ENCODE results near the gene TGFB2.

TGFB2 gene

DNA sequence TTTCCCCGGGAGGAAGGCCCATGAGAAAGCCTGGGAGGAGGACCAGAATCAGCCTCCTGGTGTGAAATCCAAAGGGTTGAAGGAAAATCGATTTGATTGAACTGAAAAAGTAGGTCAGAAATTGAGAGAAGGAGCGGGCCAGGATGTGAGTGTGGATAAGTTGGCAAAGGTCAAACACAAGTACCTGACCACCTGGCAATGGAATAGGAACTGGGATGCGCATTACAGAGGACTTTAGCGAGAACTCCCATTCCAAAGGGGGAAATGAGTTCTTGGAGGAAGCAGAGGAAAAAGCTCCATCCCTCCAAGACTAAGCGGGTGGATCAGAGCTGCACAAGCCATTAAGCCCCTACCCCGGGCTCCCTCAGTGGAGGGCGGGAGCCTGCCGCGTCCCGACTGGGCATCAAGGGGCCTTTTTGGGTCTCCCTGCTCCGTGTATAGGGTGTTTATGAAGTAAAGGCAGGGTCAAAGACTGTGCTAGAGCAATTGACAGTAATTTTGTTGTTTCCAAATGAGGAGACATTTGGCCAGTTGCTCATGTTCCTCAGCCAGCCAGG lies 56.4 kb downstream of the TGFB2 start:
- Histone ChIP-seq H3K9ac (ENCODE audit: low read depth, low read length) (no peak overlapping the region), H3K36me3 (ENCODE audit: insufficient read depth, low read length) (no peaks in the 10 kb centered on the region), H3K79me2 (ENCODE audit: insufficient read depth, low read length) (no peaks in the 10 kb centered on the region), H2AFZ (ENCODE audit: low read depth, low read length) (no peak overlapping the region), H3K9me3 (ENCODE audit: insufficient read depth, low read length, severe bottlenecking) (no peaks in the 10 kb centered on the region), H3K27me3 (ENCODE audit: insufficient read depth, low read length, poor library complexity) (no peaks in the 10 kb centered on the region), H3K4me1 (ENCODE audit: insufficient read depth, low read length) (no peaks in the 10 kb centered on the region), H3K27ac (ENCODE audit: low read length) (no peak overlapping the region), H3K4me3 (ENCODE audit: low read depth in 1 of 2, low read length in 2 of 2) (no peak overlapping the region), H4K20me1 (ENCODE audit: insufficient read depth, low read length) (no peaks in the 10 kb centered on the region), H3K4me2 (ENCODE audit: insufficient read depth, low read length) (no peak overlapping the region)
- ATAC-seq (ENCODE audit: insufficient read depth, low read depth) (no peak), DNase-seq (no peak)
- TF ChIP-seq, protein P1, sequence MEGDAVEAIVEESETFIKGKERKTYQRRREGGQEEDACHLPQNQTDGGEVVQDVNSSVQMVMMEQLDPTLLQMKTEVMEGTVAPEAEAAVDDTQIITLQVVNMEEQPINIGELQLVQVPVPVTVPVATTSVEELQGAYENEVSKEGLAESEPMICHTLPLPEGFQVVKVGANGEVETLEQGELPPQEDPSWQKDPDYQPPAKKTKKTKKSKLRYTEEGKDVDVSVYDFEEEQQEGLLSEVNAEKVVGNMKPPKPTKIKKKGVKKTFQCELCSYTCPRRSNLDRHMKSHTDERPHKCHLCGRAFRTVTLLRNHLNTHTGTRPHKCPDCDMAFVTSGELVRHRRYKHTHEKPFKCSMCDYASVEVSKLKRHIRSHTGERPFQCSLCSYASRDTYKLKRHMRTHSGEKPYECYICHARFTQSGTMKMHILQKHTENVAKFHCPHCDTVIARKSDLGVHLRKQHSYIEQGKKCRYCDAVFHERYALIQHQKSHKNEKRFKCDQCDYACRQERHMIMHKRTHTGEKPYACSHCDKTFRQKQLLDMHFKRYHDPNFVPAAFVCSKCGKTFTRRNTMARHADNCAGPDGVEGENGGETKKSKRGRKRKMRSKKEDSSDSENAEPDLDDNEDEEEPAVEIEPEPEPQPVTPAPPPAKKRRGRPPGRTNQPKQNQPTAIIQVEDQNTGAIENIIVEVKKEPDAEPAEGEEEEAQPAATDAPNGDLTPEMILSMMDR (IDR thresholded peaks at IDR 0.05; ENCODE audit: borderline replicate concordance, extremely low read depth, low read length, poor library complexity, severe bottlenecking) = no peak
- no peak for TF ChIP-seq EZH2 (IDR thresholded peaks at IDR 0.05; ENCODE audit: borderline replicate concordance, low read depth, low read length, severe bottlenecking)

DNA sequence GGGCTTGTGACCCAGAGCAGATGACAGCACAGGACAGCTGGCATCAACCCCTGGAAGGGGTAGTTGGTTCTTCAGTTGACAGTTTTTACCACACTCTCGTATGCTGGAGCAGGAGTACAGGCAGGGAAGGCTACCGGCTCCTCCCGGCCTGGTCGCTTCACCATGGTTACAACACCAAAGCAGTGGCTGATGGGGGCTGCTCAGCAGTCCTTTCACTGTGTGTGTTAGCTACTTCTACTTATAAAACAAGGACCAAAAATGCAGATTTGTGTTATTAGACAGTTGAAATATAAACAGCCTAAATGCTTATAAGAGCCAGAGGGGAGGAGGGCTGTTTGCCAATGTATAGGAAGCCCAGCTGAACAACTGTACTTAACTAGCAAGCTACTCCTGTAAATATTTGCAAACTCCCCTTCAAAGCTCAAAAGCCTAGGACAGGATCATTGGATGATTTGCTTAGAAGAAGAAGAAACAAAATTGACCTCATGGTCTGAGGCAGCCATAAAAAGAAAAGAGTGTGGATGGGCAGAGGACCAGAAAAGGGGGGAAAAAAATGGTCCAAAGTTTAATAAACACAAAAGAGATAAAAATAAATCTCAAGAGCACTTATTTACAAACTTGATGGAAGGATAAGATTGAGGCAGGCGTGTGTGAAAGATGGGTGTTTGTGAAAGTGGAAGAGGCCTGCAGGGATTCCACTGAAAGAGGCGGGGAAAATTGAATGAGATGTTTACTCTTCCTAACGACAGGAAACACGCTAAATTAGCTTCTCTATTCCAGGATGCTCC lies 57.1 kb downstream of the TGFB2 start:
- Histone ChIP-seq H4K20me1 (ENCODE audit: insufficient read depth, low read length) (no peaks in the 10 kb centered on the region), H3K4me2 (ENCODE audit: insufficient read depth, low read length) (no peak overlapping the region), H2AFZ (ENCODE audit: low read depth, low read length) (no peak overlapping the region), H3K4me3 (ENCODE audit: low read depth in 1 of 2, low read length in 2 of 2) (no peak overlapping the region), H3K9me3 (ENCODE audit: insufficient read depth, low read length, severe bottlenecking) (no peaks in the 10 kb centered on the region), H3K36me3 (ENCODE audit: insufficient read depth, low read length) (no peaks in the 10 kb centered on the region), H3K27ac (ENCODE audit: low read length) (no peak overlapping the region), H3K9ac (ENCODE audit: low read depth, low read length) (no peak overlapping the region), H3K79me2 (ENCODE audit: insufficient read depth, low read length) (no peaks in the 10 kb centered on the region), H3K4me1 (ENCODE audit: insufficient read depth, low read length) (no peaks in the 10 kb centered on the region), H3K27me3 (ENCODE audit: insufficient read depth, low read length, poor library complexity) (no peaks in the 10 kb centered on the region)
- DNase-seq (no peak), ATAC-seq (ENCODE audit: insufficient read depth, low read depth) (no peak)
- TF ChIP-seq EZH2 (IDR thresholded peaks at IDR 0.05; ENCODE audit: borderline replicate concordance, low read depth, low read length, severe bottlenecking) = no peak
- TF ChIP-seq, protein P1 (IDR thresholded peaks at IDR 0.05; ENCODE audit: borderline replicate concordance, extremely low read depth, low read length, poor library complexity, severe bottlenecking) = no peak

DNA sequence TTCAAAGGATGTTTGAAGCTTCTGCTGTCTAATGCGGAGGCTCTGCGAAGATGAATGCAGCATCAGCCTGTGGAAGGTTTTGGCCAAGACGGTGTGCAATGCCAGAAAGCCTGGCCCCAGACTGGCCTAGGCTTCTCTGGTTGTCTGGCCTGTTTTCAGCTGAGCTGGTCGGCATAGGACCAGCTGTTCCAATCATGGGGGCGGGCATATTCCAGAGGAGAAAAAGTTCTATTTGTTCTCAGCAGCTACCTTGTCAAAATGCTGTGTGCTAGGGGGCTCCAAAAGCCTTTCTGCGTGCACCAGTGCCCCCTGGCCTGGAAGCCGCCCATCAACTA lies 57.6 kb downstream of the TGFB2 start:
- H3K9me3 ChIP-seq (ENCODE audit: insufficient read depth, low read length, severe bottlenecking) = no peaks in the 10 kb centered on the region
- no peak for DNase-seq
- no peaks in the 10 kb centered on the region for H4K20me1 ChIP-seq (ENCODE audit: insufficient read depth, low read length)
- H3K4me2 ChIP-seq (ENCODE audit: insufficient read depth, low read length) = no peak overlapping the region
- H3K27ac ChIP-seq (ENCODE audit: low read length) = no peak overlapping the region
- H3K9ac ChIP-seq (ENCODE audit: low read depth, low read length) = no peak overlapping the region
- TF ChIP-seq EZH2 (IDR thresholded peaks at IDR 0.05; ENCODE audit: borderline replicate concordance, low read depth, low read length, severe bottlenecking) = no peak
- TF ChIP-seq, protein P1 (IDR thresholded peaks at IDR 0.05; ENCODE audit: borderline replicate concordance, extremely low read depth, low read length, poor library complexity, severe bottlenecking) = no peak
- H3K4me1 ChIP-seq (ENCODE audit: insufficient read depth, low read length) = no peaks in the 10 kb centered on the region
- H3K4me3 ChIP-seq (ENCODE audit: low read depth in 1 of 2, low read length in 2 of 2) = no peak overlapping the region
- H3K36me3 ChIP-seq (ENCODE audit: insufficient read depth, low read length) = no peaks in the 10 kb centered on the region
- no peaks in the 10 kb centered on the region for H3K79me2 ChIP-seq (ENCODE audit: insufficient read depth, low read length)
- no peak overlapping the region for H2AFZ ChIP-seq (ENCODE audit: low read depth, low read length)
- no peak for ATAC-seq (ENCODE audit: insufficient read depth, low read depth)
- no peaks in the 10 kb centered on the region for H3K27me3 ChIP-seq (ENCODE audit: insufficient read depth, low read length, poor library complexity)

Data from DND-41 (cell line).